H1 (cell line): ENCODE results near the gene CHD5. TPM values are rescaled to one million over a fixed set of nuclear protein-coding genes. Genes with fewer than 3 reads are reported as not detected.

Experiments used
- JUN ChIP-seq: IDR thresholded peaks from 2 replicates; pipeline ENCODE4 v1.6.1; 2011; ENCODE audit warnings: low read depth, mild to moderate bottlenecking, improper control_type of control experiment, low read length
- TEAD4 ChIP-seq: IDR thresholded peaks from 2 replicates; pipeline ENCODE4 v1.6.1; 2012; ENCODE audit warnings: low read depth, low read length, inconsistent platforms, mixed read lengths
- polyA plus RNA-seq, 7 experiments: library from polyadenylated mRNA; depleted of rRNA in 3 of 7; stranded (reverse) in 5 of 7; unstranded in 2 of 7; fragments of >200 nt in 5 of 7; fragments of 200-250 nt in 2 of 7; gene quantifications; 1 replicate in 5 of 7; 2 replicates in 1 of 7; 4 replicates in 1 of 7; pipeline versions ENCODE4 v1.2.1 to v1.2.3, GENCODE V29; 2011 to 2013; ENCODE audit warnings: missing spikeins in 2 of 7, mixed read lengths in 2 of 7
- total RNA-seq: library from RNA; stranded (reverse); fragmentation: NEBNext Ultra II Directional; extraction: Animal tissue kit (Norgen Biotek cat#: 25700); gene quantifications from 2 replicates; pipeline ENCODE4 v1.2.1, GENCODE V29; 2021

The CHD5 gene
- total and polyA plus RNA-seq, 2 of the 8 experiments (the other 6 are each of a cell fraction or from before 2014, with no cell fraction given), result 0.42 to 1.8 TPM

GRCh38 chr1:6124341-6124740, 55.8 kb downstream of the CHD5 start (continued):
- TF ChIP-seq JUN (no peak), TEAD4 (no peak)
